HG03045 (cell line): ENCODE measurements around the gene ATP13A1.
"Not testable (repeated sequence)": the region's sequence is repeated elsewhere in the genome, so short reads cannot be mapped to it uniquely, and the experiment has no call there.

Source experiments
- ATAC-seq: cut with Tn5 transposase; IDR thresholded peaks from one replicate; pipeline ENCODE4 v1.9.1; 2021; ENCODE audit warnings: mild to moderate bottlenecking, moderate library complexity; ENCODE audit not compliant: unreplicated experiment

Gene ATP13A1

DNA sequence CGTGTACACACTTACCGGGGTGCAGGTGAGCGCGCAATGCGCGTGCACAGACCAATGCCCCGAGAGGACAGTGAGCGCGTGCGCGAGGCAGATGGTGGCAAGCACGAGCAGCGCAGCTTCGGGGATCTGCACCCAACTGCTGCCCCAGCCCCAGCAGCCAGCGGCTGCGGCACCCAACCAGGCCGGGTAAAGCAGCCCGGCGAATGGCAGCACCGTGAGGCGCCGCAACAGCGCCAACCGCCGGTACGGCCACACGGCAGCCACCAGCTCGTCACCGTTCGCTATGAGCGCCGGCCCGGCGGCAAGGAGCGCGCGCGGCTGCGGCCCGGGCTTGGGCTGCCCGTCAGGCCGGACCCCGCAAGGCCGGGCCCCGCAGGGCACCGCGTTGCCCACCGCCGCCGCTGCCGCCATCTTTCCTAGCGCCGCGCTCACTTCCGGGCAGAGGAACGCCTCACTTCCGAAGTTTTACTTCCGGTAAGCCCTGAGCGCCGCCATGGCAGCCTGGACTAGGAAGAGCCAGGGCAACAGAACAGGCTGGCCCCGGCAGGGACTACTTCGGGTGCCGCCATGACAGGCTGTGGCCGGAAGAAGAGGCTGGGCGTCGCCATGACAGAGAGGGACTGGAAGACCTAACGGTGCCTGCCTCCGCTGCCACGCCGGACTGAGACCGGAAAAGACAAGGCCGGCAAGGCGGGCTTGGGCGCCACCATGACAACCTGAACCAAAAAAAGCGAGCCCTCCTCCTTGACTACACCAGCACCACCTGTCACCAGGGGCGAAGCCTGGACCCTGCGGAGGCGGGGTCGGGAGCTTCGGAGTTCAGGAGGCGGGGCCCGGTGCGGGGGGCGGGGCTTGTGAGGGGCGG lies at the start of gene ATP13A1:
ATP13A1 (minus strand) TSS at position 421 of the 865 bp plus-strand sequence; CDS start at position 411, 10 bp downstream.
- peak; percentile 70 for ATAC-seq

DNA sequence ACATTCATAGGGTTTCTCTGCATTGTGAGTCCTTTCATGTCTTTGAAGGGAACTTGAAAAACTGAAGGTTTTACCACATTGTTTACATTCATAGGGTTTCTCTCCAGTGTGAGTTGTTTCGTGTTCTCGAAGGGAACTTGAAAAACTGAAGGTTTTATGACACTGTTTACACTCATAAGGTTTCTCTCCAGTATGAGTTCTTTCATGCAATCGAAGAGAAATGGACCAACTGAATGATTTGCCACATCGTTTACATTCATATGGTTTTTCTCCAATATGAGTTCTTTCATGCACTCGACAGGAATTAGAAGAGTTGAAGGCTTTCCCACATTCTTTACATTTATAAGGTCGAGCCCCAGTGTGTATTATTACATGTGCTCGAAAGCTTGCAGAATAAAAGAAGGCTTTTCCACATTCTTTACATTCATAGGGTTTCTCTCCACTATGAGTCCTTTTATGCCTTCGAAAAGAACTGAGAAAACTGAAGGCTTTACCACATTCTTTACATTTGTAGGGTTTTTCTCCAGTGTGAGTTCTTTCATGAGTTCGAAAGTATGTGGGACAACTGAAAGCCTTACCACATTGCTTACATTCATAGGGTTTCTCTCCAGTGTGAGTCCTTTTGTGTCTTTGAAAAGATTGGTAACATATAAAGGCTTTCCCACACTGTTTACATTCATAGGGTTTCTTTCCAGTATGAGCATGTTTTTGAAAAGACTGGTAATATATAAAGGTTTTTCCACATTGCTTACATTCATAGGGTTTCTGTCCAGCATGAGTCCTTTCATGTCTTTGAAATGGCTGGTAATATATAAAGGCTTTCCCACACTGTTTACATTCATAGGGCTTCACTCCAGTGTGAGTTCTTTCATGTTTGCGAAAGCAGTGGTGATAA lies 48.7 kb upstream of the ATP13A1 start:
- ATAC-seq, result no peak

DNA sequence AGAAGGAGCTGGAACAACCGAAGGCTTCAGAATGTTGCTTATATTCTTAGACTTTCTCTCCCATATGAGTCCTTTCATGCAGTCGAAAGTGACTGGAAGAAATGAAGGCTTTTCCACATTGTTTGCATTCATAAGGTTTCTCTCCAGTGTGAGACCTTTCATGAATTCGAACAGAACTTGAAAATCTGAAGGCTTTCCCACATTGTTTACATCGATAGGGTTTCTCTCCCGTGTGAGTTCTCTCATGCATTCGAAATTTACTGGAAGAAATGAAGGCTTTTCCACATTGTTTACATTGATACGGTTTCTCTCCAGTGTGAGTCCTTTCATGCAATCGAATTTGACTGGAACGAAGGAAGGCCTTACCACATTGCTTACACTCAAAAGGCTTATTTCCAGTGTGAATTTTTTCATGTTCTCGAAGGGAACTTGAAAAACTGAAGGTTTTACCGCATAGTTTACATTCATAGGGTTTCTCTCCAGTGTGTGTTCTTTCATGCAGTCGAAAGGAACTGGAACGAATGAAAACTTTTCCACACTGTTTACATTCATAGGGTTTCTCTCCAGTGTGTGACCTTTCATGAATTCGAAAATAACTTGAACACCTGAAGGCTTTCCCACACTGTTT lies 47.9 kb upstream of the ATP13A1 start:
- ATAC-seq, result no peak

DNA sequence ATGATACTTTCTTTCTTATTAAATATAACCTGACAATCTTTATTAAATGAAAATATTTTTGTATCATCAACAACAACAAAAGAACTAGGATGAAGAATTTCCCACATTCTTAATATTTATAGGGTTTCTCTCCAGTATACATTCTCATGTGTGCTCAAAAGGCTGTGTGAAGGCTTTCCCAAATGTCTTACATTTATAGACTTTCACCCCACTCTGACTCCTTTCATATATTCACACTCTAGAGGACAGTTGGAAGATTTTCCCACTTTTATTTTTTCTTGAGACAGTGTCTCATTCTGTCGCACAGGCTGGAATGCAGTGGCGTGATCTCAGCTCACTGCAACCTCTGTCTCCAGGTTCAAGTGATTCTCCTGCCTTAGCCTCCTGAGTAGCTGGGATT lies 47.0 kb upstream of the ATP13A1 start:
- no peak for ATAC-seq

DNA sequence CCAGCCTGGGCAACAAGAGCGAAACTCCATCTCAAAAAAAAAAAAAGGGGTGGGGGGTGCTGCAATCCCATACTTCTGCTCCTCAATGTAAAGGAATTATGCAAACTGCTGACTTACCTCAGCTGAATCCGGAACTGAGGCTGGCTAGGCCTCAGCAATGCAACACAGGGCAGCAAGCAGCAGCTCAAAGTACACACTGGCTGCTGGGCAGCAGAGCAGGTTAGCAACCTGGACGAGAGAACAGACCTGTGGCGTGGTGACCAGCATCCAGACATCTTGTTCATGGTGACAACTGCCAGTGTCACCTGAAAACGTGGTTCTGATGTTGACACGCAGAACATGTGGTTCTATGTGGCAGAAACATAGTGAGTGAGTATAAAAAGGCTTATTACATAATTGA lies 41.4 kb upstream of the ATP13A1 start:
- no peak for ATAC-seq

DNA sequence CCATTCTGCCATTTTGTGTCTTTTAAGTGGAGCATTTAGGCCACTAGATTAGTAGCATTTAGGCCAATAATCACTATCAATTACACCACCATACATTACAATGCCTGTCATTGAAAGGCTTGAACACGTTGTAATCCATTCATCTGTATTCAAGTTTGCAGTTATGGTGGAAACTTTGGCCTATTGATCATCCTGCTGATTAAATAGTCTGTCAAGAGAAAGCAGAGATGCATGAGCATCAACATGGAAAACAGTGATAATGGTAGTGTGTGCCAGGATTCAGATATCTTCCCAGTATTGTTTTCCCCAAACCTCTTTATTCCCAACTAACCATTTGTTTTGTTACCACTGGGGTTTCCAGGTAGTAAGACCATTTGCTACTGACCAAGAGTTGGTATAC lies 37.0 kb upstream of the ATP13A1 start:
- ATAC-seq, result not testable (repeated sequence)

DNA sequence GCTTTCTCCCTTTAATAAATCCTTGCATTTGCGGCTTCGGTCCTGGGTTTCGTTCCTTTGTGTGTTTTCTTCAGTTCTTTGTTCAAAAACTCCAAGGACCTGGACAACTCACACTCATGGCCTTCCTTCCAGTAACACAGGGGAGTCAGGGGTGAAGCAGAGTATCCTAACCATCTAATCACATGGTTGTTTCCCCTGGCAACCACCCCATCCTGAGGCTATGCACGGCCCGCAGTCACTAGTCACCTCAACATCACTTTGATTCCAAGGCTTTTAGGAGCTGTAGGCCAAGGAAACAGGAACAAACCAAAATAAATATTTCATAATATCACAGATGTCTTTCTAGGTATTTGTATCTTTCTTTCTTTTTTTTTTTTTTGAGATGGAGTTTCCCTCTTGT lies 34.1 kb upstream of the ATP13A1 start:
- no peak for ATAC-seq

DNA sequence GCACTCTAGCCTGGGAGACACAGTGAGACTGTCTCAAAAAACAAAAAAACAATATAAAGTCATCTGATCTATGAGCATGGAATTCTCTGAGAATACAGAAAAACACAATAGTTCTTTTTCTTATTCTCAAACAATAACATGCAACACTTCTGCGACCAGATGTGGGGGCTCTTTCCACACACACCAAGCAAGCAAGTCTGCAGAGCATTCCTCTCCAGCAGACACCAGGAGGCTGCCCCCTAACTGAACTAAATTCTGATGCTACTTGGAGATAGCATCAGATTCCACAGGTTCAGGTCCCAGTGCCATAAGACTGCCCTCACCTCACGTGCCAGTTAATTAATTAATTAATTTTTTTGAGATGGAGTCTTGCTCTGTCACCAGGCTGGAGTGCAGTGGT lies 32.9 kb upstream of the ATP13A1 start:
- ATAC-seq, result no peak

DNA sequence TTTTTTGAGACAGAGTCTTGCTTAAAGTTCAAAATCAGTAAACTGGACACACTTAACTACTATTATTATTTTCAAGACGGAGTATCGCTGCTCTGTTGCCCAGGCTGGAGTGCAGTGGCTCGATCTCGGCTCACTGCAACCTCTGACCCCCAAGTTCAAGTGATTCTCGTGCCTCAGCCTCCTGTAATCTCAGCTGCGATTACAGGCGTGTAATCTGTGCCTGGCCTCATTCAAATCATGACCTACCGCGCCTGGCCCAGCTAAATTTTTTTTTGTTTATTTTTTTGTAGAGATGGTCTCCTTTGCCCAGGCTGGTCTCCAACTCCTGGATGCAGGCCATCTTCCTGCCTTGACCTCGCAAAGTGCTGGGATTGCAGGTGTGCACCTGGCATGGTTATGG lies 28.2 kb upstream of the ATP13A1 start:
- no peak for ATAC-seq

DNA sequence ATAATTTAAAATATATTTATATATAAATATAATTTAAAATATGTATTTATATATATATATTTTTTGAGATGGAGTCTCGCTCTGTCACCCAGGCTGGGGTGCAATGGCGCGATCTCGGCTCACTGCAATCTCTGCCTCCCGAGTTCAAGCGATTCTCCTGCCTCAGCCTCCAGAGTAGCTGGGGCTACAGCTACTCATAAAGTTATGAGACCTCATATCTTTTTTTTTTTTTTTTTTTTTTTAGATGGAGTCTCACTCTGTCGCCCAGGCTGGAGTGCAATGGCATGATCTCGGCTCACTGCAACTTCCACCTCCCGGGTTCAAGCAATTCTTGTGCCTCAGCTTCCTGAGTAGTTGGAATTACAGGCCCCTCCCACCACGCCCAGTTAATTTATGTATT lies 25.5 kb upstream of the ATP13A1 start:
- ATAC-seq, result not testable (repeated sequence)

DNA sequence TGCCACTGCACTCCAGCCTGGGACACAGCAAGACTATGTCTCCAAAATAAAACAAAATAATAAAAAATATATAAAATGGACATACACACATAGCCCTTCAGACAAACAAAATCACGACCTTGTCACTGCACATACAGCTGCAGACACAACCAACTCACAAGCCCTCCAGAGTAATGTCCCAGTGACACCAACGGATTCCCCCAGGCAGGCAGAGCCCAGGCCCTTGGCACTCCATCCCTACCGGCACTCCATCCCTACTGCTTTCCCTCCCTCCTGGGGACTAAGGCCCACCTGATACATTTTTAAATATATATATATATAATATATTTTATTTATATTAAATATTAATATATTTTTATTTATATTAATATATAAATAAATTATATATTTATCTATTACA lies 23.6 kb upstream of the ATP13A1 start:
- no peak for ATAC-seq

DNA sequence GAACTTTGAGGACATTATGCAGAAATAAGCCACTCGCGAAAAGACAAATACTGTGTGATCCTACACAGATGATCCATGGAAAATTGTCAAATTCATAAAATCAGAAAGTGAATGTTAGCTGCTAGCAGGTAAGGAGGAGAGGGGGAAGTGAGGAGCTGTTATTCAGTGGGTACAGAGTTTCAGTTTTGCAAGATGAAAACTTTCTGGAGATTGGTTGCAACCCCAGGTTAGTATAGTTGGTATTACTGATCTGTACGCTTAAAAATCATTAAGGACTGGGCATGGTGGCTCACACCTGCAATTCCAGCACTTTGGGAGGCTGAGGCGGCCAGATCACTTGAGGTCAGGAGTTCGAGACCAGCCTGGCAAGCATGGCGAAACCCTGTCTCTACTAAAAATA lies 23.1 kb upstream of the ATP13A1 start:
- no peak for ATAC-seq

DNA sequence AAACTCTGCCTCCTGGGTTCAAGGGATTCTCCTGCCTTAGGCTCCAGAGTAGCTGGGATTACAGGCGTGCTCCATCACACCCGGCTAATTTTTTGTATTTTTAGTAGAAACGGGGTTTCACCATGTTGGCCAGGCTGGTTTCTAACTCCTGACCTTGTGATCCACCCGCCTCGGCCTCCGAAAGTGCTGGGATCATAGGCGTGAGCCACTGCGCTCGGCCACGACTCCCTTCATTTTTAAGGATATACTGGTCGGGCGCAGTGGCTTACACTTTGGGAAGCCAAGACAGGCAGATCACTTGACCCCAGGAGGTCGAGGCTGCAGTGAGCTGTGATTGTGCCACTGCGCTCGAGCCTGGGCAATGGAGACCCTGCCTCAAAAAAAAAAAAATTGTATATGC lies 22.6 kb upstream of the ATP13A1 start:
- not testable (repeated sequence) for ATAC-seq

DNA sequence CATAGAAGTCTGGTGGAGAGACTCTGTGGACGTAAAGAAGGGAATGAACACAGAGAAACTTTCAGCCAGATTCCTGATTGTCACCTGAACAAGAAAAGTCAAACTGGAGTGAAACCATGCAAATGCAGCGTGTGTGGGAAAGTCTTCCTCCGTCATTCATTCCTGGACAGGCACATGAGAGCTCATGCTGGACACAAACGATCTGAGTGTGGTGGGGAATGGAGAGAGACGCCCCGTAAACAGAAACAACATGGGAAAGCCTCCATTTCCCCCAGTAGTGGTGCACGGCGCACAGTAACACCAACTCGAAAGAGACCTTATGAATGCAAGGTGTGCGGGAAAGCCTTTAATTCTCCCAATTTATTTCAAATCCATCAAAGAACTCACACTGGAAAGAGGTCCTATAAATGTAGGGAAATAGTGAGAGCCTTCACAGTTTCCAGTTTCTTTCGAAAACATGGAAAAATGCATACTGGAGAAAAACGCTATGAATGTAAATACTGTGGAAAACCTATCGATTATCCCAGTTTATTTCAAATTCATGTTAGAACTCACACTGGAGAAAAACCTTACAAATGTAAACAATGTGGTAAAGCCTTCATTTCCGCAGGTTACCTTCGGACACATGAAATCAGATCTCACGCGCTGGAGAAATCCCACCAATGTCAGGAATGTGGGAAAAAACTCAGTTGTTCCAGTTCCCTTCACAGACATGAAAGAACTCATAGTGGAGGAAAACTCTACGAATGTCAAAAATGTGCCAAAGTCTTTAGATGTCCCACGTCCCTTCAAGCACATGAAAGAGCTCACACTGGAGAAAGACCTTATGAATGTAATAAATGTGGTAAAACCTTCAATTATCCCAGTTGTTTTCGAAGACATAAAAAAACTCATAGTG lies 15.9 kb upstream of the ATP13A1 start:
- ATAC-seq, result no peak

DNA sequence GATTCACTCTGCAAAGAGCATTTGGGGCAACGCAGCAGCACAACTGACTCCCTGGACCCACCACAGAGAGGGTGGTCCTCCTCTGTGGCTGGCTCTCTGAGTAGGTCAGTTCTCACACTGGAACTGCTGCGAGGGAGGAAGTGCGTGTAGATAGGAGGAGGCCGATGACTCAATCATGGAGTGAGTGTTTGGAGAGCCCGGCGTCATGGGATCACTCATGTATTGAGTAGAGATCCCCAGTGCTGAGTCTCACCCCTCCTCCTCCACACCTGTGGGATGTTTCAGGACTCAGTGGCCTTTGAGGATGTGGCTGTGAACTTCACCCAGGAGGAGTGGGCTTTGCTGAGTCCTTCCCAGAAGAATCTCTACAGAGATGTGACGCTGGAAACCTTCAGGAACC lies 14.1 kb upstream of the ATP13A1 start:
- ATAC-seq, result no peak

DNA sequence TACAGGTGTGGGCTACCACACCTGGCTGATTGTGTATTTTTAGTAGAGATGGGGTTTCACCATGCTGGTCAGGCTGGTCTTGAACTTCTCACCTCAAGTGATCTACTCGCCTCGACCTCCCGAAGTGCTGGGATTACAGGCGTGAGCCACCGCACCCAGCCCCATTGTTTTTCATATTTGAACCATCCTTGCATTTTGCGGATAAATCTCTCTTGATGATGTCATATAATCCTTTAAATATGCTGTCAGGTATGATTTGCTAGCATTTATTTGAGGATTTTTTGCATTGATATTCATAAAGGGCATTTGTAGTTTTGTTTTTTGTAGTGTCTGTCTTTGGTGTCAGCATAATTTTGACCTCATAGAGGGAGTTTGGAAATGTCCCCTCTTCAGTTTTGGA lies 10.8 kb upstream of the ATP13A1 start:
- no peak for ATAC-seq

DNA sequence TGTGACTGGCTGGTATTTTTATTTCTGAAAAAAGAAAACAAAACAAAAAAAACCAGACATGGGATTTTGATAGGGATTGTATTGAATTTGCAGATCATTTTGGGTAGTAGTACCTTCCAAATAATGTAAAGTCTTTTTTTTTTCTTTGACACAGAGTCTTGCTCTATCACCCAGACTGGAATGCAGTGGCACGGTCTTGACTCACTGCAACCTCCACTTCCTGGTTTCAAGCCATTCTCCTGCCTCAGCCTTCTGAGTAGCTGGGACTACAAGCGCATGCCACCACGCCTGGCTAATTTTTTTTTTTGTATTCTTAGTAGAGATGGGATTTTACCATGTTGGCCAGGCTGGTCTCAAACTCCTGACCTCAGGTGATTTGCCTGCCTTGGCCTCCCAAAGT lies 9.3 kb upstream of the ATP13A1 start:
- no peak for ATAC-seq

DNA sequence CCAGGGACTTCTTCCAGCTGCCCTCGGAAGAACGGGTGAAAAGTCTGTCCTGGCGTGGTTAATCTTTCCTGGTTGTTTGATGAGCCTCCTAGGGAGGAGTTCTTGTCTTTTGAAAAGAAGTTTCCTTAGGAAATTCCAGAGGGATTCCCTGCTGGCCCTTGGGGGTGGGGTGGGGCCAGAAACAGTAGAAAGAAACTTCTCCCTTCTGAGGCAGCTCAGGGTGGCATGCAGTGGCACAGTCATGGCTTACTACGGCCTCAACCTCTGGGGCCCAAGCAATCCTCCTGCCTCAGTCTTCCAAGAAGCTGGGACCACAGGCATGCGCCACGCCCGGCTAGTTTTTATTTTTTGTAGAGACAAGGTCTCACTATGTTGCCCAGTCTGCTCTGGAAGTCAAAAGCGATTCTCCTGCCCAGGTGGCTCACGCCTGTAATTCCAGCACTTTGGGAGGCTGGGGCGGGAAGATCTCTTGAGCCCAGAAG lies 6.6 kb upstream of the ATP13A1 start:
- ATAC-seq, result no peak

DNA sequence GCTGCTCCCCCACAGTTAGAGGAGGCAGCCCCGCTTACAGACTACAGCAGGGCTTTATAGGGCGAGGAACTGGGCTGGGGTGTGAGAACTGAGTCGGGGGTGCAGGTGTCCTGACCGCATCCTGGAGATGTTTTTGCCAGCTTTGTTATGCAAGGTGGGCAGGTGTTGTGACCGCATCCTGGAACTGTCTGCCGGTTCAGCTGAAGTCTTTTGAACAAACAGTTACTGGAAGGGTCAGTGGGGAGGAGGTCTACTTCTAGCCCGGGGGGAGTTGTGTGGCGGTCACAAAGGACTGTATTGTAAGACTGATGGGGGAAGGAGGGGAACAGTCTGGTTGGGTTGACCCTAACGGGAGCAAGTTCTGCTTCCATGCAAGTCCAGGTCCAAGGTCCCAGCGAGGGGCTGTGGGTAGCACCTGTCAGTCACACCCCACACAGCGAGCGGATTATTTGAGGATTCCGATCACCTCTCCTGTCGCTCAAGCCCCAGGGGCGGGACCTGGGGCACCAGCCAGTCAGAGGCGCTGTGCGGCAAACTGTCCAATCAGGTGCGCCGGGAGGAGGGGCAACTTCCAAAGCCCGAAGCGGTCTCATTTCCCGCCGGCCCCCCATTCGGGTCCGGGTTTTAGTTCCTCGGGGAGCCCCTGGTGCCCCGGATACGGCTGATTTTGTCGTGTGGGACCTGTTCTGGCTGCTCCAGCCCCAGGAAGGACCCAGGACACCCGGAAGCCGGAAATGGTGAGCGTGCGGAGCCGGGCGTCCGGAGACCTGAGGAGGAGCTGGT lies 4.9 kb upstream of the ATP13A1 start, which contains the start of gene ZNF101:
ZNF101 (plus strand) TSS at position 610 of the 783 bp plus-strand sequence; CDS start at position 735, 125 bp downstream.
- ATAC-seq, result peak; percentile 69
